ENCODE measurements around the gene CRACDL.

DNA sequence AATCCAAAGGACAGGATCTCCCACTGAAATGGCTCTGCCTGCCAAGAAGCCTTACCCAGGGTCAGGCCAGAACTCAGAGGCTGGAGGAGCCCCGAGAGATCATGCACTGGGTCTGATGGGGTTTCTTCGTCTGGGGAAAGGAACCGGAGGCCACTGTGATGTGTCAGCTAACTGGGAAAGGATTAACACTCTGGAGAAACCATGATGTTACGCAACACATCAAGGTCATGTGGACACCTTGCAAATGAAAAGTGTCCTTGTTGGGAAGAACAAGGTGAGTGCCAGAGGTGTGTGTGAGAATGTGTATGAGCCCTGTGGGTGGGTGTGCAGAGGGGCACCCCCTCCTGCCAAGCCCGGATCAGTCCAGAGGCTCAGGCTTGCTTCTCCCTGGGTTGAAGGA is 86.9 kb downstream of the CRACDL start:
- no peak for TF ChIP-seq POLR2AphosphoS5 (IDR thresholded peaks at IDR 0.05)
- TF ChIP-seq, protein P1, sequence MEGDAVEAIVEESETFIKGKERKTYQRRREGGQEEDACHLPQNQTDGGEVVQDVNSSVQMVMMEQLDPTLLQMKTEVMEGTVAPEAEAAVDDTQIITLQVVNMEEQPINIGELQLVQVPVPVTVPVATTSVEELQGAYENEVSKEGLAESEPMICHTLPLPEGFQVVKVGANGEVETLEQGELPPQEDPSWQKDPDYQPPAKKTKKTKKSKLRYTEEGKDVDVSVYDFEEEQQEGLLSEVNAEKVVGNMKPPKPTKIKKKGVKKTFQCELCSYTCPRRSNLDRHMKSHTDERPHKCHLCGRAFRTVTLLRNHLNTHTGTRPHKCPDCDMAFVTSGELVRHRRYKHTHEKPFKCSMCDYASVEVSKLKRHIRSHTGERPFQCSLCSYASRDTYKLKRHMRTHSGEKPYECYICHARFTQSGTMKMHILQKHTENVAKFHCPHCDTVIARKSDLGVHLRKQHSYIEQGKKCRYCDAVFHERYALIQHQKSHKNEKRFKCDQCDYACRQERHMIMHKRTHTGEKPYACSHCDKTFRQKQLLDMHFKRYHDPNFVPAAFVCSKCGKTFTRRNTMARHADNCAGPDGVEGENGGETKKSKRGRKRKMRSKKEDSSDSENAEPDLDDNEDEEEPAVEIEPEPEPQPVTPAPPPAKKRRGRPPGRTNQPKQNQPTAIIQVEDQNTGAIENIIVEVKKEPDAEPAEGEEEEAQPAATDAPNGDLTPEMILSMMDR (IDR thresholded peaks at IDR 0.05): no peak
